GM23338 (cell line): Measurements from ENCODE around the gene ZNF474. TPM values are rescaled to one million over a fixed set of nuclear protein-coding genes. Genes with fewer than 3 reads are reported as not detected.

ENCODE experiments used
- ATAC-seq: fragments of 200-7000 bp; cut with Tn5 transposase; 3 replicates; pipeline ENCODE4 v1.9.1; 2020
- DNase-seq: peaks from one replicate; pipeline ENCODE4 v3.0.0-alpha.2; 2015; ENCODE audit warnings: low spot score
- H2AFZ ChIP-seq: fragments of 200-600 bp; sonication (generic); 2 replicates; pipeline ENCODE4 v1.8.0; 2016; ENCODE audit warnings: antibody characterized with exemption, mild to moderate bottlenecking, moderate library complexity
- H3F3A ChIP-seq: fragments of 200-600 bp; sonication (generic); replicated peaks from 2 replicates; pipeline ENCODE4 v1.8.0; 2017; ENCODE audit warnings: antibody characterized with exemption, mixed run types, low read depth
- H3K27ac ChIP-seq: fragments of 200-600 bp; sonication (generic); 2 replicates; pipeline ENCODE4 v1.6.1; 2016; ENCODE audit warnings: low read depth
- H3K27me3 ChIP-seq: fragments of 200-600 bp; sonication (generic); 2 replicates; pipeline ENCODE4 v1.8.0; 2016; ENCODE audit warnings: mild to moderate bottlenecking, mixed run types, moderate library complexity; ENCODE audit not compliant: insufficient read depth
- H3K36me3 ChIP-seq: fragments of 200-600 bp; sonication (generic); 2 replicates; pipeline ENCODE4 v1.8.0; 2016; ENCODE audit warnings: mild to moderate bottlenecking; ENCODE audit not compliant: insufficient read depth
- H3K4me1 ChIP-seq: fragments of 200-600 bp; sonication (generic); 2 replicates; pipeline ENCODE4 v1.8.0; 2016; ENCODE audit warnings: mild to moderate bottlenecking, moderate library complexity; ENCODE audit not compliant: insufficient read depth
- H3K4me2 ChIP-seq: fragments of 200-600 bp; sonication (generic); 2 replicates; pipeline ENCODE4 v1.7.1; 2017; ENCODE audit warnings: mixed run types
- H3K4me3 ChIP-seq: fragments of 200-600 bp; sonication (generic); 2 replicates; pipeline ENCODE4 v1.6.1; 2016; ENCODE audit warnings: mixed run types
- H3K79me2 ChIP-seq: fragments of 200-600 bp; sonication (generic); replicated peaks from 2 replicates; pipeline ENCODE4 v1.8.0; 2017; ENCODE audit warnings: mild to moderate bottlenecking; ENCODE audit not compliant: insufficient read depth
- H3K9me2 ChIP-seq: fragments of 200-600 bp; sonication (generic); 2 replicates; pipeline ENCODE4 v1.8.0; 2017; ENCODE audit not compliant: insufficient read depth
- H4K20me1 ChIP-seq: fragments of 200-600 bp; sonication (generic); replicated peaks from 2 replicates; pipeline ENCODE4 v1.8.0; 2017; ENCODE audit warnings: mild to moderate bottlenecking; ENCODE audit not compliant: insufficient read depth
- H3K27ac Mint-ChIP-seq: 2 replicates; pipeline ENCODE4 v1.8.0; 2020; ENCODE audit warnings: inconsistent platforms, mild to moderate bottlenecking, moderate library complexity, mixed read lengths
- H3K27me3 Mint-ChIP-seq: 3 replicates; pipeline ENCODE4 v1.8.0; 2022; ENCODE audit warnings: low read depth, mild to moderate bottlenecking, moderate library complexity, mixed read lengths, inconsistent platforms; ENCODE audit not compliant: insufficient read depth, poor library complexity
- H3K36me3 Mint-ChIP-seq: 3 replicates; pipeline ENCODE4 v1.8.0; 2021; ENCODE audit warnings: low read depth, mild to moderate bottlenecking, inconsistent platforms, moderate library complexity, mixed read lengths
- H3K4me1 Mint-ChIP-seq: 3 replicates; pipeline ENCODE4 v1.8.0; 2020; ENCODE audit warnings: mild to moderate bottlenecking, inconsistent platforms, mixed read lengths
- H3K4me3 Mint-ChIP-seq: 3 replicates; pipeline ENCODE4 v1.8.0; 2021; ENCODE audit warnings: moderate library complexity, mild to moderate bottlenecking, inconsistent platforms, mixed read lengths
- H3K9me3 Mint-ChIP-seq: 3 replicates; pipeline ENCODE4 v1.8.0; 2020; ENCODE audit warnings: moderate library complexity, mild to moderate bottlenecking, inconsistent platforms, mixed read lengths
- CREB1 ChIP-seq: fragments of 250-450 bp; sonication (Bioruptor Pico); IDR thresholded peaks from 2 replicates; pipeline ENCODE4 v1.5.0; 2020; ENCODE audit warnings: low read depth, mild to moderate bottlenecking, moderate library complexity
- EZH2 ChIP-seq: fragments of 200-600 bp; sonication (generic); IDR thresholded peaks from one replicate; pipeline ENCODE4 v1.8.0; 2017; ENCODE audit warnings: antibody characterized with exemption, mild to moderate bottlenecking, low read depth; ENCODE audit not compliant: unreplicated experiment
- EZH2phosphoT487 ChIP-seq: fragments of 200-600 bp; sonication (generic); IDR thresholded peaks from one replicate; pipeline ENCODE4 v1.8.1; 2018; ENCODE audit warnings: antibody characterized with exemption; ENCODE audit not compliant: unreplicated experiment
- JUNB ChIP-seq: IDR thresholded peaks from one replicate; pipeline ENCODE4 v1.6.1; 2016; ENCODE audit warnings: antibody characterized with exemption; ENCODE audit not compliant: unreplicated experiment
- NANOG ChIP-seq: IDR thresholded peaks from 2 replicates; pipeline ENCODE4 v1.6.1; 2016; ENCODE audit warnings: antibody characterized with exemption, borderline replicate concordance
- POLR2AphosphoS5 ChIP-seq: IDR thresholded peaks from 2 replicates; pipeline ENCODE4 v1.6.1; 2016; ENCODE audit warnings: antibody characterized with exemption, low read depth
- STAT1 ChIP-seq: IDR thresholded peaks from one replicate; pipeline ENCODE4 v1.6.1; 2016; ENCODE audit warnings: antibody characterized with exemption; ENCODE audit not compliant: unreplicated experiment
- ZNF114 ChIP-seq: fragments of 250-450 bp; sonication (Bioruptor Pico); IDR thresholded peaks from 2 replicates; pipeline ENCODE4 v1.5.0; 2020; ENCODE audit warnings: mild to moderate bottlenecking, moderate library complexity
- ZNF331 ChIP-seq: fragments of 250-450 bp; sonication (Bioruptor Pico); IDR thresholded peaks from 2 replicates; pipeline ENCODE4 v1.5.0; 2020; ENCODE audit warnings: low read depth, mild to moderate bottlenecking, moderate library complexity
- polyA plus RNA-seq: library from polyadenylated mRNA; unstranded; fragments of >200 nt; fragmentation: Nextera tagmentation; extraction: Ambion mirVana; gene quantifications from 2 replicates; pipeline ENCODE4 v1.2.1, GENCODE V29; 2016
- total RNA-seq: library from RNA; depleted of rRNA; stranded (reverse); fragments of >200 nt; shearing (Covaris generic); gene quantifications from 2 replicates; pipeline ENCODE4 v1.2.3, GENCODE V29; 2014
- TF ChIP-seq, protein P1 (sequence below), 2 experiments: fragments of 200-600 bp in 1 of 2; sonication (generic) in 1 of 2; conservative IDR thresholded peaks; 2 replicates each; pipeline versions ENCODE4 v1.5.1 to v1.6.1; 2016 to 2017; ENCODE audit warnings: antibody characterized with exemption in 2 of 2, low read depth in 2 of 2, mild to moderate bottlenecking in 2 of 2, moderate library complexity in 1 of 2
- TF ChIP-seq, protein P2 (sequence below): IDR thresholded peaks from 2 replicates; pipeline ENCODE4 v1.6.1; 2016; ENCODE audit warnings: antibody characterized with exemption
- TF ChIP-seq, protein P3 (sequence below): fragments of 250-450 bp; sonication (Bioruptor Pico); IDR thresholded peaks from 2 replicates; pipeline ENCODE4 v1.5.0; 2020; ENCODE audit warnings: mild to moderate bottlenecking, moderate library complexity

ZNF474 gene
- total and polyA plus RNA-seq, 2 experiments from 2014 or later, result 0.59 TPM; not detected in 1

DNA sequence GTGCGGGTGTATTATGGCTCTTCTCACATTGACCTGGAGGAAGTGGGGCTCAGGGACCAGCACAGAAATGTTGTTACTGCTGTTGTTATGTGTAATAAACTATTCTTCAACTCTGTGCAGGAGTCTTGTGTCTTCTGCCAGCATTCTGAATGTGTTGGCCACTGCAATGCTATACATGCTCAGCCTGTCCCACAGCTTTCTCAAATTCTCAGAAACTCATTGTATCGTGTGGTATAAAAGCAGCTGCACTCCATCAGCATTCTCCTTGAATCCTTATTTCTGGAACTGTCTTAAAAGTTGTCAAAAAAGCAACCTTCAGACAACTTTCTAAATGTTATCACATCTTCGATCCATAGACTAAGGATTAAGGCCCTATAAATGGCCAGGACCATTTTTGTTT is 72.0 kb downstream of the ZNF474 start:
- Histone ChIP-seq H3K79me2 (no peaks in the 10 kb centered on the region), H4K20me1 (no peaks in the 10 kb centered on the region), H3K36me3 (no peaks in the 10 kb centered on the region), H2AFZ (no peak overlapping the region), H3K27ac (no peak overlapping the region), H3K27me3 (no peaks in the 10 kb centered on the region), H3F3A (no peaks in the 10 kb centered on the region), H3K9me2 (0 out of 2 replicates have a peak, but pooled peaks cover 5% of the 10 kb centered on the region), H3K4me1 (no peaks in the 10 kb centered on the region), H3K4me2 (no peak overlapping the region), H3K4me3 (no peak overlapping the region)
- H3K27ac Mint-ChIP-seq, result no peak overlapping the region
- H3K4me1 Mint-ChIP-seq, result no peaks in the 10 kb centered on the region
- ATAC-seq (no peak), DNase-seq (no peak)
- no peak for TF ChIP-seq ZNF114 (CRISPR knock-in tag)
- no peak for TF ChIP-seq CREB1 (CRISPR knock-in tag)
- TF ChIP-seq ZNF331 (CRISPR knock-in tag), result no peak
- no peak for TF ChIP-seq EZH2
- TF ChIP-seq EZH2phosphoT487, result no peak
- TF ChIP-seq, protein P1, sequence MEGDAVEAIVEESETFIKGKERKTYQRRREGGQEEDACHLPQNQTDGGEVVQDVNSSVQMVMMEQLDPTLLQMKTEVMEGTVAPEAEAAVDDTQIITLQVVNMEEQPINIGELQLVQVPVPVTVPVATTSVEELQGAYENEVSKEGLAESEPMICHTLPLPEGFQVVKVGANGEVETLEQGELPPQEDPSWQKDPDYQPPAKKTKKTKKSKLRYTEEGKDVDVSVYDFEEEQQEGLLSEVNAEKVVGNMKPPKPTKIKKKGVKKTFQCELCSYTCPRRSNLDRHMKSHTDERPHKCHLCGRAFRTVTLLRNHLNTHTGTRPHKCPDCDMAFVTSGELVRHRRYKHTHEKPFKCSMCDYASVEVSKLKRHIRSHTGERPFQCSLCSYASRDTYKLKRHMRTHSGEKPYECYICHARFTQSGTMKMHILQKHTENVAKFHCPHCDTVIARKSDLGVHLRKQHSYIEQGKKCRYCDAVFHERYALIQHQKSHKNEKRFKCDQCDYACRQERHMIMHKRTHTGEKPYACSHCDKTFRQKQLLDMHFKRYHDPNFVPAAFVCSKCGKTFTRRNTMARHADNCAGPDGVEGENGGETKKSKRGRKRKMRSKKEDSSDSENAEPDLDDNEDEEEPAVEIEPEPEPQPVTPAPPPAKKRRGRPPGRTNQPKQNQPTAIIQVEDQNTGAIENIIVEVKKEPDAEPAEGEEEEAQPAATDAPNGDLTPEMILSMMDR (conservative IDR thresholded peaks at IDR 0.05; ENCODE audit: low read depth in 2 of 2), result no peak
- TF ChIP-seq JUNB, result no peak
- TF ChIP-seq, protein P2, sequence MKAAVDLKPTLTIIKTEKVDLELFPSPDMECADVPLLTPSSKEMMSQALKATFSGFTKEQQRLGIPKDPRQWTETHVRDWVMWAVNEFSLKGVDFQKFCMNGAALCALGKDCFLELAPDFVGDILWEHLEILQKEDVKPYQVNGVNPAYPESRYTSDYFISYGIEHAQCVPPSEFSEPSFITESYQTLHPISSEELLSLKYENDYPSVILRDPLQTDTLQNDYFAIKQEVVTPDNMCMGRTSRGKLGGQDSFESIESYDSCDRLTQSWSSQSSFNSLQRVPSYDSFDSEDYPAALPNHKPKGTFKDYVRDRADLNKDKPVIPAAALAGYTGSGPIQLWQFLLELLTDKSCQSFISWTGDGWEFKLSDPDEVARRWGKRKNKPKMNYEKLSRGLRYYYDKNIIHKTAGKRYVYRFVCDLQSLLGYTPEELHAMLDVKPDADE, result no peak
- no peak for TF ChIP-seq STAT1
- no peak for TF ChIP-seq NANOG
- no peaks in the 10 kb centered on the region for H3K9me3 Mint-ChIP-seq
- no peak overlapping the region for H3K4me3 Mint-ChIP-seq
- H3K36me3 Mint-ChIP-seq, result no peaks in the 10 kb centered on the region
- H3K27me3 Mint-ChIP-seq, result no peaks in the 10 kb centered on the region

DNA sequence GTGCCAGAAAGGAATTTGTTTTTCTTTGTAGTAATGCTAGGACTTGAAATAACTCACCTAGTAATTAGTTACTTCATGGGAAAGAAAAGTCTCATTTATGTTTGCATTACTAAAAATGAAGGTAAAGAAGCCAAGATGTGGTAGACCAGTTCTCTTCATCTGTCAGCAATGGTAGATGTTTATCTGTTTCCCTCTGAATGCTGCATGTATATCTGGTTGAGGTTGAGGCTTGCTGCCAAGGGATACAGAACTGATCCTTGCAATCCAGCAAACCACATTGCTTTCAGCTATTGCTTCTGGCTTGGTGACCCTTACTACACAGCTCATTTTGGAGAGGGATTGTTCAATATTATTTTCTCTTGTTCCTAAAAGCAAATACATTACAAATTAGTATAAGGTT is 73.6 kb downstream of the ZNF474 start:
- H3K27ac Mint-ChIP-seq, result no peak overlapping the region
- Histone ChIP-seq H3K9me2 (0 out of 2 replicates have a peak, but pooled peaks cover 5% of the 10 kb centered on the region), H3F3A (no peaks in the 10 kb centered on the region), H2AFZ (no peak overlapping the region), H3K79me2 (no peaks in the 10 kb centered on the region), H3K4me3 (no peak overlapping the region), H4K20me1 (no peaks in the 10 kb centered on the region), H3K36me3 (no peaks in the 10 kb centered on the region), H3K27me3 (no peaks in the 10 kb centered on the region), H3K27ac (no peak overlapping the region), H3K4me2 (no peak overlapping the region), H3K4me1 (no peaks in the 10 kb centered on the region)
- H3K4me3 Mint-ChIP-seq, result no peak overlapping the region
- ATAC-seq, result no peak
- H3K27me3 Mint-ChIP-seq, result peaks cover 3% of the 10 kb centered on the region
- no peaks in the 10 kb centered on the region for H3K36me3 Mint-ChIP-seq
- no peaks in the 10 kb centered on the region for H3K4me1 Mint-ChIP-seq
- no peak for DNase-seq
- H3K9me3 Mint-ChIP-seq, result no peaks in the 10 kb centered on the region
- TF ChIP-seq EZH2phosphoT487, result no peak
- TF ChIP-seq POLR2AphosphoS5, result no peak
- no peak for TF ChIP-seq EZH2
- TF ChIP-seq, protein P2, result no peak
- TF ChIP-seq, protein P3, sequence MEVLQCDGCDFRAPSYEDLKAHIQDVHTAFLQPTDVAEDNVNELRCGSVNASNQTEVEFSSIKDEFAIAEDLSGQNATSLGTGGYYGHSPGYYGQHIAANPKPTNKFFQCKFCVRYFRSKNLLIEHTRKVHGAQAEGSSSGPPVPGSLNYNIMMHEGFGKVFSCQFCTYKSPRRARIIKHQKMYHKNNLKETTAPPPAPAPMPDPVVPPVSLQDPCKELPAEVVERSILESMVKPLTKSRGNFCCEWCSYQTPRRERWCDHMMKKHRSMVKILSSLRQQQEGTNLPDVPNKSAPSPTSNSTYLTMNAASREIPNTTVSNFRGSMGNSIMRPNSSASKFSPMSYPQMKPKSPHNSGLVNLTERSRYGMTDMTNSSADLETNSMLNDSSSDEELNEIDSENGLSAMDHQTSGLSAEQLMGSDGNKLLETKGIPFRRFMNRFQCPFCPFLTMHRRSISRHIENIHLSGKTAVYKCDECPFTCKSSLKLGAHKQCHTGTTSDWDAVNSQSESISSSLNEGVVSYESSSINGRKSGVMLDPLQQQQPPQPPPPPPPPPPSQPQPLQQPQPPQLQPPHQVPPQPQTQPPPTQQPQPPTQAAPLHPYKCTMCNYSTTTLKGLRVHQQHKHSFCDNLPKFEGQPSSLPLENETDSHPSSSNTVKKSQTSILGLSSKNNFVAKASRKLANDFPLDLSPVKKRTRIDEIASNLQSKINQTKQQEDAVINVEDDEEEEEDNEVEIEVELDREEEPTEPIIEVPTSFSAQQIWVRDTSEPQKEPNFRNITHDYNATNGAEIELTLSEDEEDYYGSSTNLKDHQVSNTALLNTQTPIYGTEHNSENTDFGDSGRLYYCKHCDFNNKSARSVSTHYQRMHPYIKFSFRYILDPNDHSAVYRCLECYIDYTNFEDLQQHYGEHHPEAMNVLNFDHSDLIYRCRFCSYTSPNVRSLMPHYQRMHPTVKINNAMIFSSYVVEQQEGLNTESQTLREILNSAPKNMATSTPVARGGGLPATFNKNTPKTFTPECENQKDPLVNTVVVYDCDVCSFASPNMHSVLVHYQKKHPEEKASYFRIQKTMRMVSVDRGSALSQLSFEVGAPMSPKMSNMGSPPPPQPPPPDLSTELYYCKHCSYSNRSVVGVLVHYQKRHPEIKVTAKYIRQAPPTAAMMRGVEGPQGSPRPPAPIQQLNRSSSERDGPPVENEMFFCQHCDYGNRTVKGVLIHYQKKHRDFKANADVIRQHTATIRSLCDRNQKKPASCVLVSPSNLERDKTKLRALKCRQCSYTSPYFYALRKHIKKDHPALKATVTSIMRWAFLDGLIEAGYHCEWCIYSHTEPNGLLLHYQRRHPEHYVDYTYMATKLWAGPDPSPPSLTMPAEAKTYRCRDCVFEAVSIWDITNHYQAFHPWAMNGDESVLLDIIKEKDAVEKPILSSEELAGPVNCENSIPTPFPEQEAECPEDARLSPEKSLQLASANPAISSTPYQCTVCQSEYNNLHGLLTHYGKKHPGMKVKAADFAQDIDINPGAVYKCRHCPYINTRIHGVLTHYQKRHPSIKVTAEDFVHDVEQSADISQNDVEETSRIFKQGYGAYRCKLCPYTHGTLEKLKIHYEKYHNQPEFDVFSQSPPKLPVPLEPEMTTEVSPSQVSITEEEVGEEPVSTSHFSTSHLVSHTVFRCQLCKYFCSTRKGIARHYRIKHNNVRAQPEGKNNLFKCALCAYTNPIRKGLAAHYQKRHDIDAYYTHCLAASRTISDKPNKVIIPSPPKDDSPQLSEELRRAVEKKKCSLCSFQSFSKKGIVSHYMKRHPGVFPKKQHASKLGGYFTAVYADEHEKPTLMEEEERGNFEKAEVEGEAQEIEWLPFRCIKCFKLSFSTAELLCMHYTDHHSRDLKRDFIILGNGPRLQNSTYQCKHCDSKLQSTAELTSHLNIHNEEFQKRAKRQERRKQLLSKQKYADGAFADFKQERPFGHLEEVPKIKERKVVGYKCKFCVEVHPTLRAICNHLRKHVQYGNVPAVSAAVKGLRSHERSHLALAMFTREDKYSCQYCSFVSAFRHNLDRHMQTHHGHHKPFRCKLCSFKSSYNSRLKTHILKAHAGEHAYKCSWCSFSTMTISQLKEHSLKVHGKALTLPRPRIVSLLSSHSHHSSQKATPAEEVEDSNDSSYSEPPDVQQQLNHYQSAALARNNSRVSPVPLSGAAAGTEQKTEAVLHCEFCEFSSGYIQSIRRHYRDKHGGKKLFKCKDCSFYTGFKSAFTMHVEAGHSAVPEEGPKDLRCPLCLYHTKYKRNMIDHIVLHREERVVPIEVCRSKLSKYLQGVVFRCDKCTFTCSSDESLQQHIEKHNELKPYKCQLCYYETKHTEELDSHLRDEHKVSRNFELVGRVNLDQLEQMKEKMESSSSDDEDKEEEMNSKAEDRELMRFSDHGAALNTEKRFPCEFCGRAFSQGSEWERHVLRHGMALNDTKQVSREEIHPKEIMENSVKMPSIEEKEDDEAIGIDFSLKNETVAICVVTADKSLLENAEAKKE (CRISPR knock-in tag), result no peak
- TF ChIP-seq STAT1, result no peak
- TF ChIP-seq CREB1 (CRISPR knock-in tag), result no peak
- no peak for TF ChIP-seq ZNF114 (CRISPR knock-in tag)
- no peak for TF ChIP-seq JUNB
- TF ChIP-seq ZNF331 (CRISPR knock-in tag), result no peak
